HG03196 (cell line): Measurements from ENCODE around the gene FBL.
A peak's percentile ranks its signal among the peaks of the same experiment; 100 is the strongest.

ENCODE experiments used
- ATAC-seq: cut with Tn5 transposase; IDR thresholded peaks from one replicate; pipeline ENCODE4 v1.9.1; 2021; ENCODE audit not compliant: unreplicated experiment

The FBL gene

DNA sequence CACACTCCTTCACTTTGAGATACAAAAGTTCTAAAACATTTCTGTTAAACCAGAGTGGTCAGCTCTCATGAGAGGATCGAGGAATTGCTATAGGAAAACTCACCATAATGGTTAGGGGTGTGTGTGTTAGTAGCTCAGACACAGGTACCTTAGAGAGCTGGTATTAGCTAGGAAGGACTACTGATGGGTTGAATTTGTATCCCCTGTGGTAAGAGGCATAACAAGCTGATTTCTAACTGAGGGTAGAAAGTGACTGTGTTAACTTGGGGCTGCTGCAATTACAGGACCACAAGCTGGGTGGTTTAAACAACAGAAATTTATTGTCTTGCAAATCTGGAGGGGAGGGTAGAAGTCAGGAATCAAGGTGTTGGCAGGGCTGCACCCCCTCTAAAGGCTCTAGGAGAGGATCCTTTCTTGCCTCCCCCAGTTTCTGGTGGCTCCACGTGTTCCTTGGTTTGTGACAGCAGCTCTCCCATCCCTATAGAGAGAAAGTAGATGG is 50.1 kb downstream of the FBL start:
- no peak for ATAC-seq

DNA sequence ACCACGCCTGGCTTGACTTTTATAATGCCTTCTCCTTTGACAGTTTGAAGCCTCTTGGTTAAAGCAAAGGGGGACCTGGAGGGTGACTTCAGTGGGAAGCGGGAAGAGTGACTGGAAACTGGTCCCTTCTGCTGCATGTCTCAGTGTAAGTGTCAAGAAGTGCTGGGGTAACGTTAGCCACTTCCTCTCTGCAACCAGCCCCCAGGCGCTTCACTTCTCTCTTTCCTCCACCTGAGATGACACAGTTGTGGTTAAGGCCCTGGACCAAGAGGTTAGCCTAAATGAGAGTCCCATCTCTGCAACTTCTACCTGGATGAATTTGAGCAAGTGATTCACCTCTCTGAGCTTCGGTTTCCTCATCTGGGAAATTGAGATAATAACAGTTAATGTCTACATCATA is 51.2 kb downstream of the FBL start:
- ATAC-seq, result no peak

DNA sequence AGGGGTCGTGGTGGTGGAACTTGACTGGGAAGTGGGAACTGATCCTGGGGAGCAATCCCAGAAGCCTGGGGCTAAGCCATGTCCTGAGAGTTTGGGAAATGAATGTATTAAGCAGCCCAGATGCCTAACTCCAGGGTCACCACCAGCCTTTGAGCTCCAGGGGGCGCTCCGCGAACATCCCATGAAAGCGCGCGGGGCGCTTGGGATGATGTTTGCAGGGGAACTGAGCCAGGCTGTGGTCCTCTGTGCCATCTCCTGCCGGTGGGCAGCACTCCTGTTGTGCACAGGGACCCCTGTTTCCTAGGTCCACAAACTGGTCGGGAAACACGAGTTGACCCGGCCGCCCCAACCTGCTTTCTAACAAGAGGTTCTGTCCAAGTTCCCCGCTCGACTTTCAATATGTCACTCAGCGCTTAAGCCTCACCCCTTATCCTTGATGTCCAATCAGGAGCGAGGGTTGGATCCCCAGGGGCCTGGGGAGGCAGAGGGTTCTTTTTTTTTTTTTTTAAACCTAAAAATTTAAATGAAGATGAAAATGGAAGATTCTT is 53.1 kb downstream of the FBL start:
- peak; percentile 80 for ATAC-seq

DNA sequence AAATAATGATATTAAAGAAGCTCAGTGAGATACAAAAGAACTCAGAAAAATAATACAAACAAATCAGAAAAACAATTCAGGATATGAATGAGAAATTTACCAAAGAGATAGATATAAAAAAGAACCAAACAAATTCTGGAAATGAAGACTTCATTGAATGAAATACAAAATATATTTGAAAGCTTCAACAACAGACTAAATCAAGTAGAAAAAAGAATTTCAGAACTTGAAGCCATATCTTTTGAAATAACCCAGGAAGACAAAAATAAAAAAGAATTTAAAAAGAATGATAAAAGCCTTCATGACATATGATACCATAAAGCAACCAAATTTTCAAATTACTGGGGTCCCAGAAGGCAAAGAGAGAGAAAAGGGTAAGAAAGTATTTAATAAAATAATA is 57.9 kb downstream of the FBL start:
- ATAC-seq, result no peak
